ENCODE measurements around the gene FNIP2.

DNA sequence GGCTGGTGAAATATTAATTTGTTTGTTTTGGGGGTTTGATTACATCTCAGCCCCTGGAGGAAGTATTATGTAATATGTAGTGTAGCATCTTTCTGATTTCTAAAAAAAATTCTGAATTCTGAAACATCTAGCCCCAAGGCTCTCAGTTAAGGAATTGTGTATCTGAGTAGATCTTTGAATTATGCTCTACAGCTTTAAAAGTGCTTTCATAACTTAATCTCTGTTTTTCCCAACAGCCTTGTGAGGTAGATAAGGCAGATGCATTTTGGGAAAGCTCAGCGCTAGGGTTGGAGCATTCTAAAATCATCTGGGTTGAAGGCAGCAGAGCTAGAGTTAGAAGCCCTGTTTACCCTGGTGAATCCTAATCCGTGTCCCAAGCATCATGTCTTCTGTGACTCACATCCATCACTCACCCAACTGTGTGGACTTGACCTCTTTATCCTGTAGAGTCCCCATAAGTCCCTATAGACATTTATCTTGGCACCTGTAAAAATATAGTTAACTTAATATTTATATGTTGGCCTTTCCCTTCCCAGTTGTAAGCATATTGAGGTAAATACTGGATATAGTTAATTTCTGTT, 49.8 kb downstream of the FNIP2 start:
- TF ChIP-seq ATF3 (IDR thresholded peaks at IDR 0.05) (no peak), RAD21 (IDR thresholded peaks at IDR 0.05) (no peak)
- TF ChIP-seq, protein P1, sequence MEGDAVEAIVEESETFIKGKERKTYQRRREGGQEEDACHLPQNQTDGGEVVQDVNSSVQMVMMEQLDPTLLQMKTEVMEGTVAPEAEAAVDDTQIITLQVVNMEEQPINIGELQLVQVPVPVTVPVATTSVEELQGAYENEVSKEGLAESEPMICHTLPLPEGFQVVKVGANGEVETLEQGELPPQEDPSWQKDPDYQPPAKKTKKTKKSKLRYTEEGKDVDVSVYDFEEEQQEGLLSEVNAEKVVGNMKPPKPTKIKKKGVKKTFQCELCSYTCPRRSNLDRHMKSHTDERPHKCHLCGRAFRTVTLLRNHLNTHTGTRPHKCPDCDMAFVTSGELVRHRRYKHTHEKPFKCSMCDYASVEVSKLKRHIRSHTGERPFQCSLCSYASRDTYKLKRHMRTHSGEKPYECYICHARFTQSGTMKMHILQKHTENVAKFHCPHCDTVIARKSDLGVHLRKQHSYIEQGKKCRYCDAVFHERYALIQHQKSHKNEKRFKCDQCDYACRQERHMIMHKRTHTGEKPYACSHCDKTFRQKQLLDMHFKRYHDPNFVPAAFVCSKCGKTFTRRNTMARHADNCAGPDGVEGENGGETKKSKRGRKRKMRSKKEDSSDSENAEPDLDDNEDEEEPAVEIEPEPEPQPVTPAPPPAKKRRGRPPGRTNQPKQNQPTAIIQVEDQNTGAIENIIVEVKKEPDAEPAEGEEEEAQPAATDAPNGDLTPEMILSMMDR (IDR thresholded peaks at IDR 0.05; ENCODE audit: low read depth, low read length, missing input control) = no peak
- TF ChIP-seq, protein P2, sequence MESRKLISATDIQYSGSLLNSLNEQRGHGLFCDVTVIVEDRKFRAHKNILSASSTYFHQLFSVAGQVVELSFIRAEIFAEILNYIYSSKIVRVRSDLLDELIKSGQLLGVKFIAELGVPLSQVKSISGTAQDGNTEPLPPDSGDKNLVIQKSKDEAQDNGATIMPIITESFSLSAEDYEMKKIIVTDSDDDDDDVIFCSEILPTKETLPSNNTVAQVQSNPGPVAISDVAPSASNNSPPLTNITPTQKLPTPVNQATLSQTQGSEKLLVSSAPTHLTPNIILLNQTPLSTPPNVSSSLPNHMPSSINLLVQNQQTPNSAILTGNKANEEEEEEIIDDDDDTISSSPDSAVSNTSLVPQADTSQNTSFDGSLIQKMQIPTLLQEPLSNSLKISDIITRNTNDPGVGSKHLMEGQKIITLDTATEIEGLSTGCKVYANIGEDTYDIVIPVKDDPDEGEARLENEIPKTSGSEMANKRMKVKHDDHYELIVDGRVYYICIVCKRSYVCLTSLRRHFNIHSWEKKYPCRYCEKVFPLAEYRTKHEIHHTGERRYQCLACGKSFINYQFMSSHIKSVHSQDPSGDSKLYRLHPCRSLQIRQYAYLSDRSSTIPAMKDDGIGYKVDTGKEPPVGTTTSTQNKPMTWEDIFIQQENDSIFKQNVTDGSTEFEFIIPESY (IDR thresholded peaks at IDR 0.05) = no peak
- TF ChIP-seq, protein P3, sequence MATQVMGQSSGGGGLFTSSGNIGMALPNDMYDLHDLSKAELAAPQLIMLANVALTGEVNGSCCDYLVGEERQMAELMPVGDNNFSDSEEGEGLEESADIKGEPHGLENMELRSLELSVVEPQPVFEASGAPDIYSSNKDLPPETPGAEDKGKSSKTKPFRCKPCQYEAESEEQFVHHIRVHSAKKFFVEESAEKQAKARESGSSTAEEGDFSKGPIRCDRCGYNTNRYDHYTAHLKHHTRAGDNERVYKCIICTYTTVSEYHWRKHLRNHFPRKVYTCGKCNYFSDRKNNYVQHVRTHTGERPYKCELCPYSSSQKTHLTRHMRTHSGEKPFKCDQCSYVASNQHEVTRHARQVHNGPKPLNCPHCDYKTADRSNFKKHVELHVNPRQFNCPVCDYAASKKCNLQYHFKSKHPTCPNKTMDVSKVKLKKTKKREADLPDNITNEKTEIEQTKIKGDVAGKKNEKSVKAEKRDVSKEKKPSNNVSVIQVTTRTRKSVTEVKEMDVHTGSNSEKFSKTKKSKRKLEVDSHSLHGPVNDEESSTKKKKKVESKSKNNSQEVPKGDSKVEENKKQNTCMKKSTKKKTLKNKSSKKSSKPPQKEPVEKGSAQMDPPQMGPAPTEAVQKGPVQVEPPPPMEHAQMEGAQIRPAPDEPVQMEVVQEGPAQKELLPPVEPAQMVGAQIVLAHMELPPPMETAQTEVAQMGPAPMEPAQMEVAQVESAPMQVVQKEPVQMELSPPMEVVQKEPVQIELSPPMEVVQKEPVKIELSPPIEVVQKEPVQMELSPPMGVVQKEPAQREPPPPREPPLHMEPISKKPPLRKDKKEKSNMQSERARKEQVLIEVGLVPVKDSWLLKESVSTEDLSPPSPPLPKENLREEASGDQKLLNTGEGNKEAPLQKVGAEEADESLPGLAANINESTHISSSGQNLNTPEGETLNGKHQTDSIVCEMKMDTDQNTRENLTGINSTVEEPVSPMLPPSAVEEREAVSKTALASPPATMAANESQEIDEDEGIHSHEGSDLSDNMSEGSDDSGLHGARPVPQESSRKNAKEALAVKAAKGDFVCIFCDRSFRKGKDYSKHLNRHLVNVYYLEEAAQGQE (IDR thresholded peaks at IDR 0.05) = no peak

Measured in liver (tissue), 3 donors.